Hematopoietic multipotent progenitor cell (in vitro differentiated cells): ENCODE results near the gene ATP6V0E2. TPM values are rescaled to one million over a fixed set of nuclear protein-coding genes. Genes with fewer than 3 reads are reported as not detected.
"Not testable (repeated sequence)": the region's sequence is repeated elsewhere in the genome, so short reads cannot be mapped to it uniquely, and the experiment has no call there.

Experiments used
- DNase-seq, 3 donors: peaks; one replicate each; pipeline ENCODE4 v3.0.0-alpha.2; 2011 to 2015; ENCODE audit warnings: low read depth in 2 of 3, low spot score in 2 of 3
- small RNA-seq: library from RNA; depleted of rRNA; stranded (forward); fragments of <200 nt; gene quantifications from one replicate; pipeline ENCODE3, GENCODE V24; 2012
- total RNA-seq: library from RNA; depleted of rRNA; stranded (reverse); fragments of >200 nt; gene quantifications from one replicate; pipeline ENCODE4 v1.2.3, GENCODE V29; 2012

ATP6V0E2 gene
- total RNA-seq, 1 donor = 39.3 TPM

- not testable (repeated sequence) for DNase-seq
Observed at GRCh38 chr7:149907776-149908376, 34.1 kb downstream of the ATP6V0E2 start.

GRCh38 chr7:149910219-149910618, 36.5 kb downstream of the ATP6V0E2 start:
- not testable (repeated sequence) for DNase-seq

GRCh38 chr7:149912126-149912525, 38.4 kb downstream of the ATP6V0E2 start:
- DNase-seq = not testable (repeated sequence)

GRCh38 chr7:149926414-149926813, 52.6 kb downstream of the ATP6V0E2 start:
- DNase-seq = not testable (repeated sequence)

Small RNA genes lying within 50 kb of the gene (small RNA-seq; reads per million reads assigned to genes)
- not detected for gene AC093458.1

Other genes starting within 250 kb of the ATP6V0E2 start
- gene ZNF467, start 100.4 kb upstream of the ATP6V0E2 start, total RNA-seq = 3.5 TPM
- gene ZNF862, start 35.6 kb upstream of the ATP6V0E2 start, total RNA-seq = 21.8 TPM